Coronary artery (tissue), 2 donors: ENCODE measurements around the gene FSTL4.

Source experiments
- DNase-seq: peaks from one replicate; pipeline ENCODE4 v3.0.0-alpha.2; 2017; ENCODE audit warnings: low spot score
- H3K27ac ChIP-seq, 2 donors: fragments of 200-600 bp; sonication (generic); one replicate each; pipeline ENCODE4 v1.5.1; 2016 to 2019
- H3K4me3 ChIP-seq: fragments of 200-600 bp; sonication (generic); 2 replicates; pipeline ENCODE4 v1.5.1; 2016; ENCODE audit warnings: mild to moderate bottlenecking, moderate library complexity
- CTCF ChIP-seq: fragments of 200-600 bp; sonication (generic); IDR thresholded peaks from one replicate; pipeline ENCODE4 v1.5.1; 2019; ENCODE audit warnings: antibody characterized with exemption

The FSTL4 gene

GRCh38 chr5:133521801-133522200 is 90.5 kb downstream of the FSTL4 start:
- no peak overlapping the region for H3K27ac ChIP-seq
- TF ChIP-seq CTCF = no peak
- DNase-seq = no peak
- no peak overlapping the region for H3K4me3 ChIP-seq

GRCh38 chr5:133520991-133521706 is 91.2 kb downstream of the FSTL4 start:
- DNase-seq = no peak
- no peak overlapping the region for H3K27ac ChIP-seq
- H3K4me3 ChIP-seq = no peak overlapping the region
- no peak for TF ChIP-seq CTCF

- no peak for DNase-seq
- no peak overlapping the region for H3K4me3 ChIP-seq
- H3K27ac ChIP-seq = no peak overlapping the region
- TF ChIP-seq CTCF = no peak
These were observed 92.3 kb downstream of the FSTL4 start for GRCh38 chr5:133520062-133520461.

- TF ChIP-seq CTCF = no peak
- H3K4me3 ChIP-seq = no peak overlapping the region
- no peak overlapping the region for H3K27ac ChIP-seq
- DNase-seq = no peak
These were observed 93.2 kb downstream of the FSTL4 start for GRCh38 chr5:133519191-133519590.

- TF ChIP-seq CTCF = no peak
- no peak overlapping the region for H3K27ac ChIP-seq
- no peak for DNase-seq
- no peak overlapping the region for H3K4me3 ChIP-seq
These were observed 97.9 kb downstream of the FSTL4 start for GRCh38 chr5:133514456-133514855.

GRCh38 chr5:133512896-133513295 is 99.4 kb downstream of the FSTL4 start:
- TF ChIP-seq CTCF = no peak
- Histone ChIP-seq H3K27ac (no peak overlapping the region), H3K4me3 (no peak overlapping the region)
- DNase-seq = no peak

- Histone ChIP-seq H3K27ac (no peak overlapping the region), H3K4me3 (no peak overlapping the region)
- DNase-seq = no peak
- no peak for TF ChIP-seq CTCF
These were observed 100.6 kb downstream of the FSTL4 start for GRCh38 chr5:133511653-133512235.
